Endodermal cell (in vitro differentiated cells): ENCODE results near the gene BICDL1. TPM values are rescaled to one million over a fixed set of nuclear protein-coding genes. Genes with fewer than 3 reads are reported as not detected.

Experiments
- DNase-seq: peaks from one replicate; pipeline ENCODE4 v3.0.0-alpha.2; 2017
- H3K27ac ChIP-seq: 2 replicates; pipeline ENCODE4 v1.5.1; 2013; ENCODE audit warnings: mild to moderate bottlenecking, low read depth, low read length, moderate library complexity
- H3K27me3 ChIP-seq: 2 replicates; pipeline ENCODE4 v1.6.1; 2013; ENCODE audit warnings: mild to moderate bottlenecking, low read length, moderate library complexity; ENCODE audit not compliant: insufficient read depth, control insufficient read depth, poor library complexity, severe bottlenecking
- H3K36me3 ChIP-seq: 2 replicates; pipeline ENCODE4 v1.7.0; 2013; ENCODE audit warnings: mild to moderate bottlenecking, low read length, moderate library complexity; ENCODE audit not compliant: control insufficient read depth, insufficient read depth
- H3K4me1 ChIP-seq: one replicate; pipeline ENCODE4 v1.7.0; 2013; ENCODE audit warnings: low read length; ENCODE audit not compliant: control insufficient read depth, insufficient read depth
- H3K4me3 ChIP-seq: 2 replicates; pipeline ENCODE4 v1.5.1; 2013; ENCODE audit warnings: mild to moderate bottlenecking, low read length, moderate library complexity
- H3K9ac ChIP-seq: 2 replicates; pipeline ENCODE4 v1.6.1; 2013; ENCODE audit warnings: mild to moderate bottlenecking, low read length, moderate library complexity; ENCODE audit not compliant: poor library complexity, severe bottlenecking; ENCODE audit errors: extremely low read depth
- H3K9me3 ChIP-seq: 2 replicates; pipeline ENCODE4 v1.6.1; 2013; ENCODE audit warnings: mild to moderate bottlenecking, low read length, moderate library complexity; ENCODE audit not compliant: control insufficient read depth
- H3K27ac Mint-ChIP-seq: 2 replicates; pipeline ENCODE4 v1.8.0; 2020; ENCODE audit warnings: mixed read lengths
- H3K27me3 Mint-ChIP-seq: 2 replicates; pipeline ENCODE4 v1.8.0; 2021; ENCODE audit warnings: mild to moderate bottlenecking, mixed read lengths; ENCODE audit not compliant: insufficient read depth
- H3K36me3 Mint-ChIP-seq: 2 replicates; pipeline ENCODE4 v1.8.0; 2020; ENCODE audit warnings: low read depth, mixed read lengths
- H3K4me1 Mint-ChIP-seq: 2 replicates; pipeline ENCODE4 v1.8.0; 2020; ENCODE audit warnings: mixed read lengths
- H3K4me3 Mint-ChIP-seq: 2 replicates; pipeline ENCODE4 v1.8.0; 2020; ENCODE audit warnings: mild to moderate bottlenecking, moderate library complexity, mixed read lengths
- H3K9me3 Mint-ChIP-seq: 2 replicates; pipeline ENCODE4 v1.8.0; 2020; ENCODE audit warnings: mild to moderate bottlenecking, mixed read lengths
- CTCF ChIP-seq: fragments of 200-600 bp; sonication (generic); conservative IDR thresholded peaks from 2 replicates; pipeline ENCODE4 v1.5.0; 2021; ENCODE audit warnings: antibody characterized with exemption, mild to moderate bottlenecking
- WGBS, 2 experiments: methylation state at CpG; one replicate each; pipeline versions ENCODE4 v1.1.5 to v1.1.7; 2013; ENCODE audit warnings: missing lambda C conversion rate in 2 of 2, mixed read lengths in 1 of 2; ENCODE audit not compliant: insufficient coverage in 1 of 2, insufficient read length in 1 of 2; 5-methylcytosine and 5-hydroxymethylcytosine counted together
- total RNA-seq, 2 donors: library from RNA; stranded (reverse); fragmentation: NEBNext Ultra II Directional in 1 of 2; extraction: Animal tissue kit (Norgen Biotek cat#: 25700) in 1 of 2; gene quantifications; 2 replicates in 1 of 2; 3 replicates in 1 of 2; pipeline ENCODE4 v1.2.1, GENCODE V29; 2021

Gene BICDL1
- total RNA-seq, 2 donors from 2014 or later: 14.5 to 22.3 TPM

- TF ChIP-seq CTCF: no peak
- Histone ChIP-seq H3K9me3 (no peaks in the 10 kb centered on the region), H3K36me3 (peaks cover 93% of the 10 kb centered on the region), H3K9ac (no peak overlapping the region), H3K27me3 (no peaks in the 10 kb centered on the region), H3K4me3 (no peak overlapping the region), H3K4me1 (no peaks in the 10 kb centered on the region), H3K27ac (no peak overlapping the region)
- no peak for DNase-seq
- no peaks in the 10 kb centered on the region for H3K9me3 Mint-ChIP-seq
- no peaks in the 10 kb centered on the region for H3K4me1 Mint-ChIP-seq
- H3K4me3 Mint-ChIP-seq: no peak overlapping the region
- peaks cover 87% of the 10 kb centered on the region for H3K36me3 Mint-ChIP-seq
- H3K27ac Mint-ChIP-seq: no peak overlapping the region
- H3K27me3 Mint-ChIP-seq: no peaks in the 10 kb centered on the region
- WGBS, 2 experiments: 96 to 99% methylated on average over 9 to 20 of the region's 20 CpGs
Observed at GRCh38 chr12:120134307-120134980, 145.4 kb downstream of the BICDL1 start.

- H3K4me3 Mint-ChIP-seq: no peak overlapping the region
- Histone ChIP-seq H3K4me1 (no peaks in the 10 kb centered on the region), H3K27me3 (no peaks in the 10 kb centered on the region), H3K36me3 (peaks cover 93% of the 10 kb centered on the region), H3K9ac (no peak overlapping the region), H3K9me3 (no peaks in the 10 kb centered on the region), H3K4me3 (no peak overlapping the region), H3K27ac (no peak overlapping the region)
- 96% methylated on average over 7 to 11 of the region's 11 CpGs for WGBS, 2 experiments
- no peak for DNase-seq
- H3K9me3 Mint-ChIP-seq: no peaks in the 10 kb centered on the region
- H3K27ac Mint-ChIP-seq: no peak overlapping the region
- no peaks in the 10 kb centered on the region for H3K4me1 Mint-ChIP-seq
- H3K36me3 Mint-ChIP-seq: peaks cover 89% of the 10 kb centered on the region
- H3K27me3 Mint-ChIP-seq: no peaks in the 10 kb centered on the region
- TF ChIP-seq CTCF: no peak
Observed at GRCh38 chr12:120136093-120136770, 147.2 kb downstream of the BICDL1 start.

- Histone ChIP-seq H3K4me1 (no peaks in the 10 kb centered on the region), H3K9ac (no peak overlapping the region), H3K36me3 (peaks cover 91% of the 10 kb centered on the region), H3K27me3 (no peaks in the 10 kb centered on the region), H3K27ac (no peak overlapping the region), H3K4me3 (no peak overlapping the region), H3K9me3 (no peaks in the 10 kb centered on the region)
- Mint-ChIP-seq H3K4me1 (no peaks in the 10 kb centered on the region), H3K36me3 (peaks cover 90% of the 10 kb centered on the region), H3K27me3 (no peaks in the 10 kb centered on the region), H3K9me3 (no peaks in the 10 kb centered on the region), H3K27ac (no peak overlapping the region), H3K4me3 (no peak overlapping the region)
- WGBS, 2 experiments: 94% methylated on average over 8 to 11 of the region's 11 CpGs
- no peak for TF ChIP-seq CTCF
- no peak for DNase-seq
Observed at GRCh38 chr12:120137833-120138232, 148.8 kb downstream of the BICDL1 start.
